Measurements from ENCODE around the gene CASP10.

The CASP10 gene

GRCh38 chr2:201188449-201188848, 5.5 kb downstream of the CASP10 start:
- no peak for TF ChIP-seq CTCF (IDR thresholded peaks at IDR 0.05; ENCODE audit: control insufficient read depth, insufficient read depth, low read depth, low read length, missing control alignments)
- no peak for DNase-seq (ENCODE audit: low read depth)
- no peak overlapping the region for H3K4me3 ChIP-seq (ENCODE audit: control insufficient read depth, low read depth, low read length)

GRCh38 chr2:201191132-201191875, 8.4 kb downstream of the CASP10 start:
- DNase-seq (ENCODE audit: low read depth) = no peak
- H3K4me3 ChIP-seq (ENCODE audit: control insufficient read depth, low read depth, low read length) = no peak overlapping the region
- TF ChIP-seq CTCF (IDR thresholded peaks at IDR 0.05; ENCODE audit: control insufficient read depth, insufficient read depth, low read depth, low read length, missing control alignments) = no peak

- no peak for DNase-seq (ENCODE audit: low read depth)
- no peak for TF ChIP-seq CTCF (IDR thresholded peaks at IDR 0.05; ENCODE audit: control insufficient read depth, insufficient read depth, low read depth, low read length, missing control alignments)
- no peak overlapping the region for H3K4me3 ChIP-seq (ENCODE audit: control insufficient read depth, low read depth, low read length)
These were observed 11.2 kb downstream of the CASP10 start for GRCh38 chr2:201194097-201194496.

- H3K4me3 ChIP-seq (ENCODE audit: control insufficient read depth, low read depth, low read length) = no peak overlapping the region
- DNase-seq (ENCODE audit: low read depth) = no peak
- TF ChIP-seq CTCF (IDR thresholded peaks at IDR 0.05; ENCODE audit: control insufficient read depth, insufficient read depth, low read depth, low read length, missing control alignments) = no peak
These were observed 12.4 kb downstream of the CASP10 start for GRCh38 chr2:201195331-201195730.

- no peak overlapping the region for H3K4me3 ChIP-seq (ENCODE audit: control insufficient read depth, low read depth, low read length)
- DNase-seq (ENCODE audit: low read depth) = no peak
- TF ChIP-seq CTCF (IDR thresholded peaks at IDR 0.05; ENCODE audit: control insufficient read depth, insufficient read depth, low read depth, low read length, missing control alignments) = no peak
These were observed 13.1 kb downstream of the CASP10 start for GRCh38 chr2:201196003-201196402.

GRCh38 chr2:201196803-201197202, 13.9 kb downstream of the CASP10 start:
- TF ChIP-seq CTCF (IDR thresholded peaks at IDR 0.05; ENCODE audit: control insufficient read depth, insufficient read depth, low read depth, low read length, missing control alignments) = no peak
- H3K4me3 ChIP-seq (ENCODE audit: control insufficient read depth, low read depth, low read length) = no peak overlapping the region
- no peak for DNase-seq (ENCODE audit: low read depth)

All from AG09309 (cell line).